GM19468 (cell line): ENCODE measurements around the gene NRIP1.
"Not testable (repeated sequence)": the region's sequence is repeated elsewhere in the genome, so short reads cannot be mapped to it uniquely, and the experiment has no call there.

Experiments used
- ATAC-seq: cut with Tn5 transposase; IDR thresholded peaks from one replicate; pipeline ENCODE4 v1.9.1; 2021; ENCODE audit warnings: mild to moderate bottlenecking, moderate library complexity, moderate number of reproducible peaks; ENCODE audit not compliant: unreplicated experiment; ENCODE audit errors: extremely low read depth

NRIP1 gene

GRCh38 chr21:15039607-15040299 lies 25.0 kb downstream of the NRIP1 start:
- no peak for ATAC-seq

DNA sequence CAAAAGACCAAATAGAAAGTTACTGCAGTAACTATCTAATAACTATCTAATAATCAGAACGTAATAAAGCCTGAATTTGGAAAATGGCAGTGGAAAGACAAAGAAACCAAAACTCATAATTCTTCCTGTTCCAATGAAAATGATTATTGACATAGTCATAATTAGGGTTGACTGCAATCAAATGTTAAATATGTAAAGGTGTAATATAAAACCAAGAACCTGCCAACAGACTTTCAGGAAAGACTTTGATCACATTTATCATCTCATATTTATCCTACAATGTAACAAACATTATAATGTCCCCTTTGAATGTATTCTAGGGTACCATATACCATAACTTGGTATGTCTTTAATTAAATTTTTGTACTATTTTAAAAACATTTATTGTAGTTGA lies 26.9 kb downstream of the NRIP1 start:
- ATAC-seq, result no peak

- ATAC-seq, result no peak
These were observed 27.5 kb downstream of the NRIP1 start for GRCh38 chr21:15037095-15037899.

GRCh38 chr21:15036189-15036588 lies 28.6 kb downstream of the NRIP1 start:
- no peak for ATAC-seq

DNA sequence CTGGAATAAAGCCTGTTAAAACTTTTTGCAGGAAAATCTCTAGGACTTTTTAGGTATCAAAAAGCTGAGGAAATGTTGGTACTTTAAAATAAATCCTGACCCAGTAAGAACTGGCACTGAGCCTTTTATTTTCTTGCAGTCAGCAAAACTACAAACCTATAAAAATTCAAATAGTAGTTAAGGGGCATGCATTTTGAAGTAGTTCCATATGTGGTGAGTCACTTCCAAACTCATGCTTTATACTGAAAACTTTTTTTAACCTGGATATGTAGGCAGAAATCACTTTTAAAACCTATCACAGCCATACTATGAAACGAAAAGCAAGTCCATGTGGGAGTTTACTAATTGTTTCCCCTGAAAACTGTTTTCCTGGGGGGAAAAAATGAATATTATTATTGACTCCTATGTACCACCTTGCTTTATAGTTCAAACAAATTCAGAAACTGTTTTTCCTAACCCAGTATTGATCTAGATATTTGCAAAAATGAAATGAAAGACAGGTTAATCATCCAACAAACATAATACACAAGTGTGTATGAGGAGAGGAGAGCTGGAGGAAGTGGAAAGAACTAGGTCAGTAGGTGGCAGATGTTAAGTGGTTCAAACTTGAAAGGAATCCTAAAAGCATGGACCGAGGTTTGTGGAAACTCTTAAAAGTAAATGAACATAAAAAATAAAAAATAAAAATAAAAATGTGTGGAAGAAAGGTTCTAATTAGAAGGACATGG lies 30.5 kb downstream of the NRIP1 start:
- ATAC-seq, result no peak

DNA sequence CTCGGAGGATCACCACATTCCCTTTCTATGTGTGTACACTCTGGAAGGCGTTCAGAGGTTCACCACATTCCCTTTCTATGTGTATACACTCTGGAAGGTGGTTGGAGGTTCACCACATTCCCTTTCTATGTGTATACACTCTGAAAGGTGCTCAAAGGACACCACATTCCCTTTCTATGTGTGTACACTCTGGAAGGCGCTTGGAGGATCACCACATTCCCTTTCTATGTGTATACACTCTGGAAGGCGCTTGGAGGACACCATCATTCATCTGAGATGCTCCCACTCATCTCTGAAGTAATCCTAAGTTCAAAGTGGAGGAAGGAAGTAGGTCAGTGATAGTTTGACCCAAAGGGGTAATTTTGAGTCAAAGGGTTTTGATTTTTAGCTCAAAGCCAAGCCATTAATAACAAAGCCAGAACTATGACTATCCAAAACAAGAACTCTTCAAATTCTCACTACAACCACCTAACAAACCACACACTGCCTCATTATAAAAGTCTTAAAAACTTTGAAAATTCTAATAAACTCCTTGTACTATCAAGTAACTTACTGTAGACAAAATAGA lies 32.9 kb downstream of the NRIP1 start:
- ATAC-seq, result no peak

DNA sequence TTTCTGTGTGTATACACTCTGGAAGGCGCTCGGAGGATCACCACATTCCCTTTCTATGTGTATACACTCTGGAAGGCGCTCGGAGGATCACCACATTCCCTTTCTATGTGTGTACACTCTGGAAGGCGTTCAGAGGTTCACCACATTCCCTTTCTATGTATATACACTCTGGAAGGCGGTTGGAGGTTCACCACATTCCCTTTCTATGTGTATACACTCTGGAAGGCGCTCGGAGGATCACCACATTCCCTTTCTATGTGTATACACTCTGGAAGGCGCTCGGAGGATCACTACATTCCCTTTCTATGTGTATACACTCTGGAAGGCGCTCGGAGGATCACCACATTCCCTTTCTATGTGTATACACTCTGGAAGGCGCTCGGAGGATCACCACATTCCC lies 33.4 kb downstream of the NRIP1 start:
- ATAC-seq, result not testable (repeated sequence)

GRCh38 chr21:15030861-15031260 lies 33.9 kb downstream of the NRIP1 start:
- ATAC-seq, result not testable (repeated sequence)

GRCh38 chr21:15029077-15029476 lies 35.7 kb downstream of the NRIP1 start:
- no peak for ATAC-seq

GRCh38 chr21:15028186-15028585 lies 36.6 kb downstream of the NRIP1 start:
- no peak for ATAC-seq

- ATAC-seq, result no peak
These were observed 37.7 kb downstream of the NRIP1 start for GRCh38 chr21:15027056-15027455.

- no peak for ATAC-seq
These were observed 38.4 kb downstream of the NRIP1 start for GRCh38 chr21:15026370-15026769.

DNA sequence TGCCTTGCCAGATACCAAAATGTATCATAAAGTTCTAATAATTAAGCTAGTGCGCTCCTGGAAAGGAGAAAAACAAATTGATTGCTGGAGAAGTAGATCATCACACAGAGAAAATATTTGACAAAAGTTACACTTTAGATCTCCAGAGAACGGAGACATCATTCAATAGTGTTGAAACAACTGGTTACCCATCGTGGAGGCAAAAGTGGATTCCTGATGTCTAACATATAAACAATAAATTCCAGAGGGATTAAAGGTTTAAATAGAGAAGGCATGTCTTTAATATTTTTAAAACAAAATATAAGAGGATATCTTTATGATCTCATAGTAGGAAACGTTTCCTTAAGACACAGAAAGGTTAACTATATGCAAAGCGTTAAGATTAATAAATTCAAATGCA lies 41.0 kb downstream of the NRIP1 start:
- ATAC-seq, result no peak

DNA sequence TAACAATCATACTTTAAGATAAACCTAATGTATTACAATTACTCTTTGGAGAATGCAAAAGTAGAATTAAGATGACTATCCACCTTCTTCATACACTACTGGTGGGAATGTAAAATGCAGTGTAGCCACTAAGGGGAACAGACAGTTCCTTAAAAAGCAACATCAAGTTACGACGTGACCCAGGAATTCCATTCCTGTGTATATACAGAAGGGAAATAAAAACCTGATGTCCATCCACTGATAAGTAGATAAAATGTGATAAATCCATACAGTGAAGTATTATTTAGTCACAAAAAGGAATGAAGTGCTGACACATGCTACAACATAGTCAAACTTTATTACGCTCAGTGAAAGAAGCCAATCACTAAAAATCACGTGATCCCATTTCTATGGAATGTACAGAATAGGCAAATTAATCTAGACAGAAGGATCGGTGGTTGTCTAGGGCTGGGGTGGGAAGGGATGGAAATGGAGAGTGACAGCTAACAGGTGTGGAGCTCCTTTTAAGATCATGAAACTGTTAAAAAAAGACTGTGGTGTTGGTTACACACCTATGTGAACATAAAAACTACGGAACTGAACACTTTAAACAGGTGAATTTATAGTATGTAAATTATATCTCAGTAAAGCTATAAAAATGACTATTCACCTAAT lies 42.1 kb downstream of the NRIP1 start:
- ATAC-seq, result no peak

DNA sequence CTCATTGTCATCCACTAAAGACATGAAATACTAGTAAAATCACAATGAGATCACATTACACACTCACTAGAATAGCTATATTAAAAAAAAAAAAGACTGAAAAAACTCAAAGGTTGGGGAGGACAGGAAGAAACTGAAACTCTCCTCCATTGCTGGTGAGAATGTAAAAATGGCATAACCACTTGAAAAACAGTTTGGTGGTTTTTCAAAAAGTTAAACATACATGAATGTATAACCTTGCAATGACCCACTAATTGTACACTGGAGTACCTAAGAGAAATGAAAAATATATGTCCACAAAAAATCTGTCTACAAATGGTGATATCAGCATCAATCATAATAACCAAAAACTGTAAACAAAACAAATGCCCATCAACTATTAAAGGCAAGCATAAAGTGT lies 44.0 kb downstream of the NRIP1 start:
- ATAC-seq, result no peak

- ATAC-seq, result no peak
These were observed 46.4 kb downstream of the NRIP1 start for GRCh38 chr21:15018382-15018781.

DNA sequence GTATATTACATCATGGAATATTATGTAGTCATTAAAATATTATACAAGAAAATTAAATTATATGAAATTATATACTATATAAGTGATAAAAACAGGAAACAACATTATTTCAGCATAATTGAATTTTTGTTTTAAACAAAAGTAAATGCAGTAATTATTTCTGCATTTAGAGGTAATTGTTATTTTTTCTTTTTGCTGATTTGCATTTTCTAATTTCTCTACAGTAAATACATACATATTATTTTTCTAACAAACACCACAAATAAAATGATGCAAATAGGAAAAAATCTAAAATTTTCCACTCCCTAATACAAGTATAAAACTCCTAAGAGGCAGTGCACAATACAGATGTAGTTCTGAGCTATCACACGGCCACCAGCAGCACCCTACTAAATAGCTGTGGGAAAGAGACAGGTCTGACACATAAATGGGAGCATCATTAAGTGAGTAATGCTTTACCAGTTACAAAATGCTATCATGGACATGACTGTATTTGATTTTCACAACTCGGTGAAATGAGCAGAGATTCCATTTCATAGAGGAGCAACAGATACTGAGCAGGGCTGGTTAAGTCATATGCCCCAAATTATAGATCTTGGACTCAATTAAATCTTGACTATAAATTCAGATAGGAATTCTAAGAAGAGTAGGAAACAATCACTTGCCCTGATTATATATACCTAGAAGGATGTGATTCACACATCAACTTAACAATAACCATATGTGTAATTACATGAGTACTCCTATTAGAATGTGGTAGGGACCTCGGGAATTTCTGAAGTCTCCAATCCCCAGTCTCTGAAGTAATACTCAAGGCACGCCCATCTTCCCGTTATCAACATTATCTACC lies 49.0 kb downstream of the NRIP1 start:
- ATAC-seq, result no peak

GRCh38 chr21:15014221-15014620 lies 50.6 kb downstream of the NRIP1 start:
- no peak for ATAC-seq

GRCh38 chr21:15011967-15012366 lies 52.8 kb downstream of the NRIP1 start:
- no peak for ATAC-seq
